Lower lobe of right lung (tissue), 2 donors: ENCODE measurements around the gene TRIM7. TPM values are rescaled to one million over a fixed set of nuclear protein-coding genes. Genes with fewer than 3 reads are reported as not detected.
"Not testable (repeated sequence)": the region's sequence is repeated elsewhere in the genome, so short reads cannot be mapped to it uniquely, and the experiment has no call there.

Source experiments
- ATAC-seq, 2 donors: fragments of 200-7000 bp; cut with Tn5 transposase; one replicate each; pipeline ENCODE4 v1.9.1; 2020 to 2022; ENCODE audit warnings: mild to moderate bottlenecking in 2 of 2, moderate library complexity in 2 of 2
- DNase-seq: peaks from one replicate; pipeline ENCODE4 v3.0.0-alpha.2; 2020
- H3K27ac ChIP-seq: fragments of 200-600 bp; one replicate; pipeline ENCODE4 v1.8.0; 2022
- H3K27me3 ChIP-seq: fragments of 200-600 bp; one replicate; pipeline ENCODE4 v1.8.0; 2022; ENCODE audit warnings: low read depth
- H3K36me3 ChIP-seq: fragments of 200-600 bp; one replicate; pipeline ENCODE4 v1.8.0; 2022; ENCODE audit warnings: mild to moderate bottlenecking
- H3K4me1 ChIP-seq: fragments of 200-600 bp; one replicate; pipeline ENCODE4 v1.8.0; 2022
- H3K4me3 ChIP-seq: fragments of 200-600 bp; one replicate; pipeline ENCODE4 v1.8.0; 2022; ENCODE audit warnings: mild to moderate bottlenecking
- H3K9me3 ChIP-seq: fragments of 200-600 bp; one replicate; pipeline ENCODE4 v1.8.0; 2022
- intact Hi-C: fragments of 100-400 bp; cut with DNase I; formaldehyde crosslinking; loops from one replicate; pipeline ENCODE4 v1.11.0; 2022
- microRNA-seq: library from miRNA; unstranded; fragments of <30 nt; microRNA quantifications from one replicate; pipeline ENCODE4 v1.2.0, GENCODE V29; 2020; ENCODE audit warnings: borderline number of aligned reads
- total RNA-seq: library from RNA; stranded (reverse); fragmentation: NEBNext Ultra II Directional; extraction: Animal tissue kit (Norgen Biotek cat#: 25700); gene quantifications from one replicate; pipeline ENCODE4 v1.2.1, GENCODE V29; 2021
- TF ChIP-seq, protein P1 (sequence below): fragments of 200-600 bp; IDR thresholded peaks from one replicate; pipeline ENCODE4 v1.8.0; 2022; ENCODE audit warnings: antibody characterized with exemption, mild to moderate bottlenecking
- donor health status: DM: no; HTN: yes; CAD: no; lungs with severe emphysema.

Gene TRIM7
- total RNA-seq, 1 donor from 2014 or later, result 4.3 TPM

DNA sequence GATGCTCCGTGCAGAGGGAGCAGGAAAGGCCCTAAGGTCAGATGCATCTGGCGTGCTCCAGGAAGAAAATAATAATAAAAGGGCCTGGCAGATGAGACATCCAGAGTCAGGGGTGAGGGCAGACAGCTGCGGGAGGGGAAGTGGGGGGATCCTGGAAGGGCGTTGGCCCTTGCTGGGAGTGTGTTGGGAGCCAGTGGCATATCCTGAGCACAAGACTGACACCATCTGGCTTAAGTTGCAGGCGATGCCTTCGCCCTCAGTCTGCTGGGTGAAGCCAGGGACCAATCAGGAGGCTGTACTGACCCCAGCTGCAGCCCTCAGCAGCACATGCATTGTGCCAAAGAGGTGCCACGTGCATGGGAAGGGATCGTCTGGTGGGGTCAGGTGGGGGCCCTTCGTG is 53.9 kb downstream of the TRIM7 start:
- no peak overlapping the region for H3K27ac ChIP-seq
- DNase-seq, result no peak
- intact Hi-C loops, result no loop called here
- H3K4me3 ChIP-seq, result no peak overlapping the region
- no peaks in the 10 kb centered on the region for H3K27me3 ChIP-seq
- H3K9me3 ChIP-seq, result no peaks in the 10 kb centered on the region
- ATAC-seq, result no peak
- H3K36me3 ChIP-seq, result no peaks in the 10 kb centered on the region
- H3K4me1 ChIP-seq, result no peaks in the 10 kb centered on the region
- TF ChIP-seq, protein P1, sequence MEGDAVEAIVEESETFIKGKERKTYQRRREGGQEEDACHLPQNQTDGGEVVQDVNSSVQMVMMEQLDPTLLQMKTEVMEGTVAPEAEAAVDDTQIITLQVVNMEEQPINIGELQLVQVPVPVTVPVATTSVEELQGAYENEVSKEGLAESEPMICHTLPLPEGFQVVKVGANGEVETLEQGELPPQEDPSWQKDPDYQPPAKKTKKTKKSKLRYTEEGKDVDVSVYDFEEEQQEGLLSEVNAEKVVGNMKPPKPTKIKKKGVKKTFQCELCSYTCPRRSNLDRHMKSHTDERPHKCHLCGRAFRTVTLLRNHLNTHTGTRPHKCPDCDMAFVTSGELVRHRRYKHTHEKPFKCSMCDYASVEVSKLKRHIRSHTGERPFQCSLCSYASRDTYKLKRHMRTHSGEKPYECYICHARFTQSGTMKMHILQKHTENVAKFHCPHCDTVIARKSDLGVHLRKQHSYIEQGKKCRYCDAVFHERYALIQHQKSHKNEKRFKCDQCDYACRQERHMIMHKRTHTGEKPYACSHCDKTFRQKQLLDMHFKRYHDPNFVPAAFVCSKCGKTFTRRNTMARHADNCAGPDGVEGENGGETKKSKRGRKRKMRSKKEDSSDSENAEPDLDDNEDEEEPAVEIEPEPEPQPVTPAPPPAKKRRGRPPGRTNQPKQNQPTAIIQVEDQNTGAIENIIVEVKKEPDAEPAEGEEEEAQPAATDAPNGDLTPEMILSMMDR, result no peak

DNA sequence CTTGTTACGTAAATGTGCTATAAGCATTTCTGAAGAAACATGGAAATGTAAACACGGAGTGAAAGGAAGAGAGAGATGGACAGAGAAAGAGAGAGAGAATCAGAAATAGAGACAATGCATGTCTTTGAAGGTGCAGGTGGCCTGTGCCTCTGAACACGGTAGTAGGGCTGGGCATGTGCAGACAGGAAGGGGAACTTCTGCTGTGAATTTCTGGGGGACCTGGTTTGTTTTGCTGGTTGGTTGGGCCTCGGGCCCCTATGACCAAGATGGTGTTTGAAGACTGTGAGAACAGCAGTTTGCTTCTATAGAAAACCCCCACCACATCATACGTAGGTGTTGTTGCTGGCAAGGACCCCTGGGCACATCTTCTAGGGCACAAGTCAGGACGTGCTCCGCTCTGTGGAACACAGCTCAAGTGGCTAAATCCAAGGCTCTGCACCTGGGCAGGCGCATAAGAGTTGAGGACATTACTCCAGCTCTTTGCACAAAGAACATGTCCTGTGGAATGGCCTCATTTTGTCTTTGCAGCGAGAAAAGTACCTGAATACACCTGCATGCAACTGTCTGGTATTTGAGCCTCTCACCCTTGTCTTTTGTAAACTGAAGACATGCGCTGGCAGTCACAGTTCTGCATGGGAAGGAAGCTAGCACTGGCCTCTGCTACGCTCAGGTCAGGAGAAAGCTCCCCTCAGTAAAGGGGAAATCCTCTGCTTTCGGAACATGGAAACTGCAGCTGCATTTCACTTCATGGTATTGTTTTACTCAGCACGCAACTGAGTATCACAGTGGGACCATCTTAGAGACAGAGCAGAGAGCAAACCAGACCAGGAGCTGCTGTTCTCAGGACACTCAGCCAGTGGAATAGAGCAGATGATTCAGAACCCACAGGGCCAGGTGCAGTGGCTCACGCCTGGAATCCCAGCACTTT is 54.9 kb downstream of the TRIM7 start:
- no peaks in the 10 kb centered on the region for H3K4me1 ChIP-seq
- peaks cover 8% of the 10 kb centered on the region for H3K27me3 ChIP-seq
- intact Hi-C loops, result no loop called here
- DNase-seq, result no peak
- TF ChIP-seq, protein P1, result no peak
- no peak overlapping the region for H3K27ac ChIP-seq
- no peak for ATAC-seq
- H3K4me3 ChIP-seq, result no peak overlapping the region
- H3K36me3 ChIP-seq, result no peaks in the 10 kb centered on the region
- no peaks in the 10 kb centered on the region for H3K9me3 ChIP-seq

DNA sequence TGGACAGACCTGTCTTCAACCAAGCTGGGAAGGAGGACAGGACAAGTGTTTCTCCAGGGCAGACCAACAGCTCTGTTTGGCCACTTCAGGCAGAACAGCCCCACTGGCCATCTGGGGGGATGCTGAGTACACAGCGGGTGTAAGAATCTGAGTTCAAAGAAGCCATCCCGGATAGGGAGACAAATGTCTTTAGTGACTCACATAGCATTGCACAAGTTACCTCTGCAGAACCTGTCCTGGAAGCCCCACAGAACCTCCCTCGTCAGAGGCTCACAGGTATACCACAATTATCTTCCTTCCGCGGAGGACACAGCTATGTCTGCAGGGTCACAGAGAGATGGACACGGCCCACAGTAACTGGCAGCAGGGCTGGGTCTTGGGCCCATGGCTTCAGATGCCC is 55.6 kb downstream of the TRIM7 start:
- DNase-seq (no peak), ATAC-seq (no peak)
- Histone ChIP-seq H3K4me3 (no peak overlapping the region), H3K9me3 (no peaks in the 10 kb centered on the region), H3K27ac (no peak overlapping the region), H3K27me3 (peaks cover 8% of the 10 kb centered on the region), H3K36me3 (no peaks in the 10 kb centered on the region), H3K4me1 (no peaks in the 10 kb centered on the region)
- TF ChIP-seq, protein P1, result no peak
- intact Hi-C loops, result no loop called here

DNA sequence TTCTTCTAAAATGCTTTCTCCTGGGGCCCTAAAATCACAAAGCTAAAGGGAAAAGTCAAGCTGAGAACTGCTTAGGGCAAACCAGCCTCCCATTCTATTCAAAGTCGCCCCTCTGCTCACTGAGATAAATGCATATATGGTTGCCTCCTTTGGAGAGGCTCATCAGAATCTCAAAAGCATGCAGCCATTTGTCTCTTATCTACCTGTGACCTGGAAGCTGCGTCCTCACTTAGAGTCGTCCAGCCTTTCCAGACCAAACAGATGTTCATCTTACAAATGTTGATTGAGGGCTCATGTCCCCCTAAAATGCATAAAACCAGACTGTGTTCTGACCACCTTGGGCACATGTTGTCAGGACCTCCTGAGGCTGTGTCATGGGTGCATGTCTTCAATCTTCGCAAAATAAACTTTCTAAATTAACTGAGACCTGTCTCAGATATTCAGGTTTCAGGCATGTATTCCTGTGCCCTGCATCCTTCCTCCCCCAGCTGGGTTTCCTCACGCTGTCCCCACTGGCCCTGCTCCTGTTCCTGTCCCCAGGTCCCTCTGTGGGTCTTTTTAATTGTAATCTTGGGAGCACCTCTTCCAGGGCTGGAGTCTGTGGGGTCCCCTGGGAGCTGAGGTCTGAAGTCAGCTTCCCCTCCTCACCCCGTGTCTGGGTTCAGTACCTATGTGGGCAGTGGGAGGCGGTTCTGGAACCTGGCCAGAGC is 57.9 kb downstream of the TRIM7 start, which contains the start of gene OR2V2:
Gene OR2V2 (plus strand): TSS at position 660 of the 710 bp plus-strand sequence. CDS start 7,357 bp downstream, outside the sequence.
- H3K27me3 ChIP-seq, H3K9me3 ChIP-seq, DNase-seq, ATAC-seq, H3K27ac ChIP-seq, intact Hi-C loops, H3K4me3 ChIP-seq, H3K36me3 ChIP-seq, H3K4me1 ChIP-seq: not testable (repeated sequence)

DNA sequence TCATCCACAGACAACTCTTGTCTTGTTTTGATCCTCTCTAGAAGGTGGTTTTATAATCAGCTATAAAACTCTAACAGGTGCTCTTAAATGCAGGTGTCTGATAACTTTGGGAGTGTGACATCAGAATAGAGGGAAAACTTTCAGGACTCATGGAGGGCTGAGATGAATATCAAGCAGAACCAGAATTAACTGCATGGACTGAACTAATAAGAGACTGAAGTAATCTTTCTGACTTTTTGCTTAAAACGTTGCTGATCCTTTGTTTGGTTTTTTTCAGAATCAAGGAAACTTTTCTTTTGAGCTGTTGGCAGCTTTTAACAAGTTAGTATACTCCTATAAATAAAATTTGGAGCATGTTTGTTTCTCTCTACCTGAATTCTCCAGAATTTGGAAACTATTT is 59.9 kb downstream of the TRIM7 start:
- Histone ChIP-seq H3K36me3 (no peaks in the 10 kb centered on the region), H3K4me1 (no peaks in the 10 kb centered on the region), H3K9me3 (no peaks in the 10 kb centered on the region), H3K27ac (no peak overlapping the region), H3K4me3 (no peak overlapping the region), H3K27me3 (peaks cover 8% of the 10 kb centered on the region)
- ATAC-seq (no peak), DNase-seq (no peak)
- TF ChIP-seq, protein P1, result no peak
- intact Hi-C loops, result no loop called here

Small RNAs within 50 kb of the gene (microRNA-seq; reads per million reads assigned to microRNA genes)
- not detected for gene MIR4638

Other genes with a start within 250 kb of the TRIM7 start
- gene BTNL3, start 216.3 kb downstream of the TRIM7 start, total RNA-seq, result not detected
- gene BTNL9, start 164.9 kb downstream of the TRIM7 start, total RNA-seq, result 125 TPM
- gene OR2V1, start 74.0 kb downstream of the TRIM7 start, total RNA-seq, result not detected
- gene OR2V2, start 57.6 kb downstream of the TRIM7 start, total RNA-seq, result not detected
- 29.1 TPM for gene TRIM41, start 18.1 kb upstream of the TRIM7 start, total RNA-seq
- 1,202 TPM for gene RACK1, start 38.7 kb upstream of the TRIM7 start, total RNA-seq
- gene TRIM52, start 55.9 kb upstream of the TRIM7 start, total RNA-seq, result 20.8 TPM
- not detected for gene OR4F3, start 162.1 kb upstream of the TRIM7 start, total RNA-seq